Colon (tissue), 2 donors: ENCODE results near the gene TTC23.

Source experiments
- FAIRE-seq: peaks from 2 replicates; lab custom pipeline; 2012; peaks lifted over from hg19 to GRCh38; lab: Jason Lieb, UNC
- donor health status: control.
- donor health status: control.

The TTC23 gene

DNA sequence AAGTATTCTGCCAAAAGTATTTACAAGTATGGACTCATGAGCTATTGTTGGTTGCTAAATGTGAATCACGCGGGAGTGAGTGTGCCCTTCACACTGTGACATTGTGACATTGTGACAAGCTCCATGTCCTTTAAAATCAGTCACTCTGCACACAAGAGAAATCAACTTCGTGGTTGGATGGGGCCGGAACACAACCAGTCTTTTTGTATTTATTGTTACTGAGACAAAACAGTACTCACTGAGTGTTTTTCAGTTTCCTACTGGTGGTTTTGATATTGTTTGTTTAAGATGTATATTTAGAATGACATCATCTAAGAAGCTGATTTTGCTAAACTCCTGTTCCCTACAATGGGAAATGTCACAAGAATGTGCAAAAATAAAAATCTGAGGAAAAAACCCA is 114.2 kb downstream of the TTC23 start:
- no peak for FAIRE-seq

DNA sequence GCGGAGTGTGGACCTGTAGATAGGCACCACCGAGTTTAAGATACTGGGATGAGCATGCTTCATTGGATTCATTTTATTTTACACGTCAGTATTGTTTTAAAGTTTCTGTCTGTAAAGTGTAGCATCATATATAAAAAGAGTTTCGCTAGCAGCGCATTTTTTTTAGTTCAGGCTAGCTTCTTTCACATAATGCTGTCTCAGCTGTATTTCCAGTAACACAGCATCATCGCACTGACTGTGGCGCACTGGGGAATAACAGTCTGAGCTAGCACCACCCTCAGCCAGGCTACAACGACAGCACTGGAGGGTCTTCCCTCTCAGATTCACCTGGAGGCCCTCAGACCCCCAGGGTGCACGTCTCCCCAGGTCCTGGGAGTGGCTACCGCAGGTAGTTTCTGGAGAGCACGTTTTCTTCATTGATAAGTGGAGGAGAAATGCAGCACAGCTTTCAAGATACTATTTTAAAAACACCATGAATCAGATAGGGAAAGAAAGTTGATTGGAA is 115.0 kb downstream of the TTC23 start:
- no peak for FAIRE-seq

DNA sequence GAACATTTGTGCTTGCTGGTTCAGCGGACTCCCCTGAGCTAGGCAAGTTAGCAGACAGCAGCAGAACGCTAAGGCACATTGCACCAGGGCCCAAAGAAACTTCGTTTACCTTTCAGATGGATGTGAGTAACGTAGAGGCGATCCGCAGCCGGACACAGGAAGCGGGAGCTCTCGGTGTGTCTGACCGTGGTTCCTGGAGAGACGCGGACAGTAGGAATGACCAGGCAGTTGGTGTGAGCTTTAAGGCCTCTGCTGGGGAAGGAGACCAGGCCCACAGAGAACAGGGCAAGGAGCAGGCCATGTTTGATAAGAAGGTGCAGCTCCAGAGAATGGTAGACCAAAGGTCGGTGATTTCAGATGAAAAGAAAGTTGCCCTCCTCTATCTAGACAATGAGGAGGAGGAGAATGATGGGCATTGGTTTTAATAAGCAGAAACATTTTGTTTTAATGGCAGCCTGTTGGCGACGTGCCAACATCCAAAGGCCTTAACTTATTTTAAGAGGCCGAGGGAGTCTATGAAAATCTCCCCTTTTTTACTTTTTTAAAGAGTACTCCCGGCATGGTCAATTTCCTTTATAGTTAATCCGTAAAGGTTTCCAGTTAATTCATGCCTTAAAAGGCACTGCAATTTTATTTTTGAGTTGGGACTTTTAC is 116.6 kb downstream of the TTC23 start:
- no peak for FAIRE-seq

DNA sequence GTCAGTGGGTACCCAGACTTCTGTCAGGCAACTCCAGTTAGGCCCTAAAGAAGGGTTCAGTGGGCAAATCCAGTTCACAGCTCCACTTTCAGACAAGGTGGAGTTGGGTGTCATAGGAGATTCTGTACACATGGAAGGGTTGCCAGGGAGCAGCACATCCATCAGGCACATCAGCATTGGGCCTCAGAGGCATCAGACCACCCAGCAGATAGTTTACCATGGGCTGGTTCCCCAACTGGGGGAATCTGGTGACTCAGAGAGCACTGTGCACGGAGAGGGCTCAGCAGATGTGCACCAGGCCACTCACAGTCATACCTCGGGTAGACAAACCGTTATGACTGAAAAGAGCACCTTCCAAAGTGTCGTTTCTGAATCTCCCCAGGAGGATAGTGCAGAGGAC is 117.3 kb downstream of the TTC23 start:
- FAIRE-seq: no peak

DNA sequence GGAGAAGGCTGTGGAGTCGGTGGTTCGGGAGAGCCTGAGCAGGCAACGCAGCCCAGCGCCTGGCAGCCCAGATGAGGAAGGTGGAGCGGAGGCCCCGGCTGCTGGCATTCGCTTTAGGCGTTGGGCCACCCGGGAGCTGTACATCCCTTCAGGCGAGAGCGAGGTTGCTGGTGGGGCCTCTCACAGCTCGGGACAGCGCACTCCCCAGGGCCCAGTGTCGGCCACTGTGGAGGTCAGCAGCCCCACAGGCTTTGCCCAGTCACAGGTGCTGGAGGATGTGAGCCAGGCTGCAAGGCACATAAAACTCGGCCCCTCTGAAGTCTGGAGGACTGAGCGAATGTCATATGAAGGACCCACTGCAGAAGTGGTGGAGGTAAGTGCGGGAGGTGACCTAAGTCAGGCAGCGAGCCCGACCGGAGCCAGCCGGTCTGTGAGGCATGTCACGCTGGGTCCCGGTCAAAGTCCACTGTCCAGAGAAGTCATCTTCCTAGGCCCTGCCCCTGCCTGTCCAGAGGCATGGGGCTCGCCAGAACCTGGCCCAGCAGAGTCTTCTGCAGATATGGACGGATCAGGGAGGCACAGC is 117.8 kb downstream of the TTC23 start:
- FAIRE-seq: no peak

DNA sequence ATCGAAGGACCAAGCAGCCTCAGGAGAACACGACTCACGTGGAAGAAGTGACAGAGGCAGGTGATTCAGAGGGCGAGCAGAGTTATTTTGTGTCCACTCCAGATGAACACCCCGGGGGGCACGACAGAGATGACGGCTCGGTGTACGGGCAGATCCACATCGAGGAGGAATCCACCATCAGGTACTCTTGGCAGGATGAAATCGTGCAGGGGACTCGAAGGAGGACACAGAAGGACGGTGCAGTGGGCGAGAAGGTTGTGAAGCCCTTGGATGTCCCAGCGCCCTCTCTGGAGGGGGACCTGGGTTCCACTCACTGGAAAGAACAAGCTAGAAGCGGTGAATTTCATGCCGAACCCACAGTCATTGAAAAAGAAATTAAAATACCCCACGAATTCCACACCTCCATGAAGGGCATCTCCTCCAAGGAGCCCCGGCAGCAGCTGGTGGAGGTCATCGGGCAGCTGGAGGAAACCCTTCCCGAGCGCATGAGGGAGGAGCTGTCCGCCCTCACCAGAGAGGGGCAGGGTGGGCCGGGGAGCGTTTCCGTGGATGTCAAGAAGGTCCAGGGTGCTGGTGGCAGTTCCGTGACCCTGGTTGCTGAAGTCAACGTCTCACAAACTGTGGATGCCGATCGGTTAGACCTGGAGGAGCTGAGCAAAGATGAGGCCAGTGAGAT is 118.5 kb downstream of the TTC23 start:
- FAIRE-seq: no peak

DNA sequence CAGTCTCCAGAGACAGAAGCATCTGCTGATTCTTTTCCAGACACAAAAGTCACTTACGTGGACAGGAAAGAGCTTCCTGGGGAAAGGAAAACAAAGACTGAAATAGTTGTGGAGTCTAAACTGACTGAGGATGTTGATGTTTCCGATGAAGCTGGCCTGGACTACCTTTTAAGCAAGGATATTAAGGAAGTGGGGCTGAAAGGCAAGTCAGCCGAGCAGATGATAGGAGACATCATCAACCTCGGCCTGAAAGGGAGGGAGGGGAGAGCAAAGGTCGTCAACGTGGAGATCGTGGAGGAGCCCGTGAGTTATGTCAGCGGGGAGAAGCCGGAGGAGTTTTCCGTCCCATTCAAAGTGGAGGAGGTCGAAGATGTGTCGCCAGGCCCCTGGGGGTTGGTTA is 119.1 kb downstream of the TTC23 start:
- FAIRE-seq: no peak

DNA sequence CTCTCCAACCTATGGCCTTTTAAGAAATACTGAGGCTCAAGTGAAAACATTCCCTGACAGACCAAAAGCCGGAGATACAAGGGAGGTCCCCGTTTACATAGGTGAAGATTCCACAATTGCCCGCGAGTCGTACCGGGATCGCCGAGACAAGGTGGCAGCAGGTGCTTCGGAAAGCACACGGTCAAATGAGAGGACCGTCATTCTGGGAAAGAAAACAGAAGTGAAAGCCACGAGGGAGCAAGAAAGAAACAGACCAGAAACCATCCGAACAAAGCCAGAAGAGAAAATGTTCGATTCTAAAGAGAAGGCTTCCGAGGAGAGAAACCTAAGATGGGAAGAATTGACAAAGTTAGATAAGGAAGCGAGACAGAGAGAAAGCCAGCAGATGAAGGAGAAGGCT is 119.7 kb downstream of the TTC23 start:
- FAIRE-seq: no peak

DNA sequence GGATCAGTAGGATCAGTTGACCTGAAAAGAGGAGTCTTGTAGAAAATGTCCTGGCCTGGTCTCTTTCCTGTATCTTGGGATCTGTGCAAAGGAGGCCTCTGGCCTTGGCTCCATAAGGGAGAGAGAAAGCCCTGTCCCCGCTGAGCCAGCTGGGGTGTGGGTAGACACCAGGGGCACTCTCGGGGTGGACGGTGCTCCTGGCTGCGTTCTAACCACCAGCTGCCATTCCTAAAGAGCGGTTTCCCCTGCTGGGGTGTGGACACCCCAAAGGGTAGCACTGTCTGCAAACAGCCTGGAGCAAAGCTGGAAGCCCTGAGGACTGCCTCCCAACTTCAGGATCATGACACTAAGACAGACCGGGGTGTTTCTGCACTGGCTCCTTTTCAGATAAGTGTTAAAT is 121.0 kb downstream of the TTC23 start:
- FAIRE-seq: no peak

DNA sequence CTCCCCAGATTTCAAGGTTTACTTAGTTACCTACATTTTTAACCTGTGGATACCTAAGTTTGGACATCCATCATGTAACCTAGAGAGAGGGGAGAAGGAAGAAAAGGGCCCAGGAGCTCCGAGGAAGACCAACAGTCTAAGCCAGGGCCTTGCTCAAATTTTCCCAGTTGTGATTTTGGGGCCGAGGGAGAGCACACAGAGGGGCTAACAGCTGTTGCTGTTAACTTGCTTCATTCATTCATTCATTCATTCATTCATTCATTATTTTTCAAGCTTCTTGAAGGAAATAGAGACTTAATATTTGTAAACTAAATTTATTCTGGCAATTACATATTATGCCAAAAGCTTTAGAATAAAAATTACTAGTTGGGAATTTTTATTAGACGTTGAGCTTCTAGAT is 121.6 kb downstream of the TTC23 start:
- FAIRE-seq: no peak

DNA sequence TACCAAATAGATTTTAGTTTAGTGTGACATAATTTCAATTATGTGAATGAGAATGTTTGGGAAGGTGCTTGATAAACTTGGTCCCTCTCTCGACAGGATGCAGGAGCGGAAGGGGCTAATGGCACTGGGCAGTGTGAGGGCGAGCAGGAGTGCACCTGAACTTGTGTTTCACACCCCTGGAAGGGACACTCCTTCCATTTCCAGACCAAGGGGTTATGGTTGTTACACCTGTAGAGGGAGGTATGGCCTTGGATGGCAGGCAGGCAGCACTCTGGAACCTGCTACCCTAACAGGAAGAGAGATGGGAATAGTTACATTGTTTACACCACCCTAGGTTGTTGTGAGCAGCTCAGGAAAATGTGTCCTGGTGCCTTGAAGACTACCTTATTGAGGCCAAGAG is 122.5 kb downstream of the TTC23 start:
- FAIRE-seq: no peak

DNA sequence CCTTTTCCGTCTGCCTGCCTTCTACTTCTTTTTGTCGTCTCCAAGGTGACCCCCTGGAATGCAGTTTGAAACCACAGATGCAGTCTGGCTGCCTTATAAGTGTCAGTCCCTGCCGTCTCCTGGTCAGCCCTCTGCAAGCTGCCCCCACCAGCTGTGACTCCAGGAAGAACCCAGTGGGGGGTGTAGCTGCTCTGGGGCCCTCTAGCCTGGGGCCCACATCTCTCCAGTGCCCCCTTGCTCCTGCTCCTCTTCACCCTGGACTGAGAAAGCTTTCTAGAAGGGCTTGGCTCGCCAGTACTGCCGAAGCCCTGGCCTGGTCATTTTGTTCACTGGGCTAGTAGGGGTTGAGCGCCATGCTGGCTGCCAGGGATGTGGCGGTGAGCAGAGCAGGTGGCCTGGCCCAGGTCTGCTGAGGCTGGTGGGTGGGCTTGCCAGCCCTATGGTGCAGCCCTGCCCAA is 123.2 kb downstream of the TTC23 start:
- FAIRE-seq: no peak

DNA sequence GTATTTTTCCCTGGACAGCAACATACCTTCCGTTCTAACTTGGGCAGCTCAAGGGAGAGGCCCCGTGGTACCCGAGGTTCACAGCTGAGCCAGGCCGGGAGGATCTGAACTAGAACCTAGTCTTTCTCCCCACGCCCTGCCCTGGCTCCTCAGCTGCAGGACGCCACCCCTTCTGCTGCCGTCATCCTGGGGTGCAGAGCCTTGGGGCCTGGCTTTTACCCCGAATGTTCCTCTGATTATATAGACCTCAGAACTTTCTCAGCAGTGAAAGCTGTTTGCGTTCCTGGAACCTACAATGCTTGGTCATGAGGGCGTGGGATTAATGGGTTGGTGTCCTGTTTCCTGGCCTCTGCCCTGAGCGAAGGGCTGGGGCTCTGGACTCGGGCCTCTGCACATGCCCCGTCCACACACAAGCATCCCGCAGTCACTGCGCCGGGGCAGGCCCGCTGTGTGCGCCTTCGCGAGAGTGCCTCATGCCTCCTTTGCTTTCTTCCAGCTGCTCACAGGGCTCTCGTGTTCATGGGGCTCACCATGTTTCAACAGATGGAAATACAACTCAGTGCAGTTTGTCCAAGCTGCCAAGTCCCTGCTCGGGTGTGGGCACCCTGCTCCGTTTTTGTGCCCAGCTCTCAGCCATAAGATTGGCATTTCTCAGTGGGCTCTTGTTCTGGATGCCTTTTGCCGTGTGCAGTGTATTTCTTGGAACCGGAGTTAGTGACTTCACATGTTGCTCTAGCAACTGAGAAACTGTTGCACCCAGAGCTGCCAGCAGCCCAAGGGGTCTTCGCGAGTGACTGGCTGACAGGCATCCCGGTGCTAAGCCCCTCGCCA is 124.1 kb downstream of the TTC23 start:
- FAIRE-seq: no peak

DNA sequence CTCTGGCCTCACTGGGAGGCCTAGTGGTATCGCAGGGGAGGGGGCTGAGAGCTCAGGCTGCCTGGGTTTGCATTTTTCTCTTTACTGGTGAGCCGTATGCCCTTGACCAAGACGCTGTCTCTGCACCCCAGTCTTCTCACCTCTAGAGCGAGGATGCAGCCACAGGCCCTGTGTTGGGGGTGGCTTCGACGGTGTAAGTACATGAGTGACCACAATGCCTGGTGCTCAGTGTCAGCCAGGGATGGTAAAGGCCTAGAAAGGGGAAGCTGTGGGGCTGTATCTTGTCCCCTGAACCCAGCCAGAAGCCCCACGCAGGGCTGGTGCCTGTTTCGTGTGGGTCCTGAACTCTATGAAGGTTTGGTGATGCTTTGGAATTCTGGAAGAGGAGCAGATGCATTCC is 124.7 kb downstream of the TTC23 start:
- no peak for FAIRE-seq

DNA sequence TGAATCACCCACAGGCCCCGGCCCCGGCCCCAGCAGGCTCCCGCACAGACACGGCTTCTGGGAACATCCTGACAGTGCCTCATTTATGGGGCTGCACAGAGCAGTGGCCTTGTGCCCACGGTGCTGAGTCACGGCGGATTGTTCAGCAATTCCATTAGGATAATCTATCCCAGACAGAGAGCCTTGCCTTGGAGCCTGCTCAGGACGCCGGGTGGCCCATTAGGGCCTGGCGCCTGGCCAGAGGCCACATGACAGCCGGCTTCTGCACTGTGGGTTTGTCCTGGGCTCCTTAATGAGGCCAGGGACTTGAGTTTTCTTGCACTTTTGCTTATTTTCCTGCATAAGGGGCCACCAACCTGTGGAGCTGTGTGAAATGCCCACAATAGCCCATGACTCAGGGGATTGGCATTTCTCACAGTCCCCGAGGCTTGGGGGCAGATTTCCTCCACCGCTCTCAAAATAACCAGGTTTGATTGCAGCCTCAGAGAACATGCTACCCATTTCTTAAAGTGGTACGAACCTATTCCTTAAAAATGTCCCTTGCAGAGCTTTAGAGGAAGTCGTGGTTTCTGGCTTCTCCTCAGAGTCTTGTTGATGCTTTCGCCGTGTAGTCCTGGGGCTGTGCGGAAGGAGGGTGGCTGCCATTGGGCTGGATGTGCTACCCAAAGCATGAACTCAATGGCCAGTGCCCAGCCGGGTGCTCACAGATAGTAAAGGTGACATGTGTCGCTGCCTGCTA is 125.5 kb downstream of the TTC23 start:
- FAIRE-seq: no peak

DNA sequence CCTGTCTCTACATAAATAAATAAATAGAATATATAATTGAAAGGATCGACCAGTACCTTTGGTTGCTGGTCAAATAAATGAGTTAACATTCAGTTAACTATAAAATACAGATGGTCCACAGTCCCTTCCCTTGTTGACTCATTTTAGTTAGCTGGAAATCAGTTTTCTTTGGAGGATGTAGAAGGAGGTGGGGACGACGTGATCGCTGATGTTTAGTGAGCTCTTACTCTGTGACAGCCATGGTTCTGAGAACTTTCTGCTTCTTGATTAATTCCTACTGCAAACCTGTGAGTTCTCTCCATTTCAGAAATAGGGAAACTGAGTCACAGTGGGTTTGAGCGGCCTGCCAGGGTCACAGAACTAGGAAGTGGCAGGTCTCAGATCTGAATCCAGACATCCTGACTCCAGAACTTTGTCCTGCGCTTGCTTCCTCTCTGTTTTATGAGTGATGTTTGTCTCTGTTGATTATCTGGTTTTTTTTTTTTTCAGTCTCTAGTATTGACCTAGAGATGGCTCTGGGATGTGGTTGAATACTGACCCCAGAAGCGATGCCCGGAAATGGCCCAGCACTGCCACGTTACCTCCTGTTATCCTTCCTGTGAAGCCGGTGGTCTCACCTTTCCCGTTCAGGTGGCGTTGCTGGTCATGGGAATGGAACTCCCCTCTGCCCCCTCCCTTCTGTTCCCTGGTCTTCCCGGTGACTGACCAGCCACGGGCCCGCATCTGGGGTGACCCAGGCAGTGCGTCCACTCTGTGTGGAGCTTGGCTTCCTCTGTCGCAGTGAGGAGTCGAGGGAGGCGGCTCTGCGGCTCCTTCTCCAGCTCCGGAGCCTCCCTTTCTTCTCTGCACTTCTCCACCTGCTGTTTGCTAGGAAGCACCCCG is 126.3 kb downstream of the TTC23 start:
- no peak for FAIRE-seq

DNA sequence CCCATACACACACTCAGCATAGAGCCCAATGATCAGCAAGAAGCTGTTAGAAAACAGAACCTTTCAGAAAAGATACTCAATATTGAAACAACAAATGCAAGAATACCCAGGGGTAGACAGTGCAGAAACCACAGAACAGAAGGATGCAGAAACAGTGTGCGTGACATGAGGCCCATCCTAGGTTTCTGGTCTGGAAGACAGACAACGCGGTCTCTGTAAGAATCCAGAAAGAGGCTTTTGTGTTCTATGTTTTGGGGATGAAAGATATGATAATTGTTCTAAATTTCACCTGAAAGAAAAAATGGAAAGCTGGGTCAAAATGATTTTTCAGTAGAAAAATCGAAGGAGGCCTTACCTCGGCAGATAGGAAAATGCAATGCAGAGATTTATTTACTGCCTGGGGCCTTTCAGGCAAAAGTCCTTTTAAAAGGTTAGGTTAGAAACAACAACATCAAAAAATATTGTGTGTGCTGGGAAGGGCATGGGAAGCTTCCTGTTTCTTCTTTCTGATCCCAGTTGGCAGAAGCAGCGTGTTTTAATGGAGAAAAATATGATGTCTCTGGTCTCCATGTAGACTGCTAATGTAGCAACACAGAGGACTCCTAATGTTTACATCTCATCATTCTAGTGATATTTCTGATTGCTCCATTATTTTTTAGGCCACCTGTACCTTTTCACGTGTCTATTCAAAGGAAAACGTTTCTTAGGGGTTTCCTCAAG is 127.5 kb downstream of the TTC23 start:
- no peak for FAIRE-seq

DNA sequence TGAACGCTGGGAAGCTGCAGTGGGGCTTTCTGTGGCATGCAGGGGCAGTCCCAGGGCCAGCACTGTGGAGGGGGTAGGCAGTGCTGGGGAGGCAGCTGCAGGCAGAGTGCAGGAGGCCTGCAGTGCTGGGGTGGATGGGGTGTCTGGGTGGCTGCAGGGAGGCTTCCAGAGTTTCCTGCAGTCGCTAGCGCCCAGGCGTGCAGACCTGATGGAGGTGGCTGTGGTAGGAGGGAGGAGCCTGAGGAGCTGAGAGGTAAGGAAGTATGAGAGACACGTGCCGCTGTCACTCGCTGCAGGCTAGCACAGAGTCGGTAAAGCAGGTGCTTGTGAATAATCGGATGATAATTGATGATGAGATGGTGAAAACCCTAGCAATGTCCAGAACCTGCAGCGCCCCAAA is 128.2 kb downstream of the TTC23 start:
- no peak for FAIRE-seq

DNA sequence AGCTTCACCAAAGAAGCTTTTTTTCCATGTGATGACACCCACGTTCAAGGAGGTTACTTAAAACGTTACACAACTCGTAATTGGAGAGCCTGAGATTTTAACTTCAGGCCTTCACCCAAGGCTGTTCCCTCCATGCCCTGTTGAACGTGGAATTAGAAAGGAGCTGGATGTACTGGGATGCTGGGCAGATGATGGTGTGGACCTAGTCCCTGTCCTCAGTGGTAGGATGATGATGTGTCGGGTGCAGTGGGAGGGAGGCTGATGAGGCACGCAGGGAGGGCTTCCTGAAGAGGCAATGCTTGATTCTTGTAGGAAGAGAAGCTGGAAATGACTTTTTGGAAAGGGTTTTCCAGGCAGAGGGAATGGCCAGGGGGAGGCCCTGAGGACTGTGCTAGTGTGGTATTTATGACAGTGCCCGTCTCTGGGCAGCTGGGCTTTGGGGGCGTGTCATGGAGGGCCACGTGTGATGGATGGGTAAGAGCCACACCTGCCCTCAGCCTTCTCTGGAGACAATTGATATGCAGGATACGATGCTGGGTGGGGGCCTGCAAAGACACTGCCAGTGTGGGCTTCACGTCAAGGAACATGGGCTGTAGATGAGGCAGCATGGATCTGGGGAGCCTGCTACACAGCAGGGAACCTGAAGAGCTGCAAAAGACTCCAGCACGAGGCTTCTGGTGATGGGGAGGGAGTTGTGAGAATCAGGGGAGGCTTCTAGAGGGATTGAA is 129.2 kb downstream of the TTC23 start:
- no peak for FAIRE-seq
